HCT116 (cell line): ENCODE results near the gene CS. TPM values are rescaled to one million over a fixed set of nuclear protein-coding genes. Genes with fewer than 3 reads are reported as not detected.

Experiments
- ATAC-seq: fragments of 200-7000 bp; cut with Tn5 transposase; 2 replicates; pipeline ENCODE4 v1.9.1; 2020; ENCODE audit warnings: mild to moderate bottlenecking, moderate library complexity
- BruUV-seq: library from RNA; stranded (reverse); fragments of 400-500 nt; replicated peaks from 2 replicates; lab custom pipeline; 2021; lab: Mats Ljungman, UMichigan
- CTCF ChIA-PET: fragments of 300-600 bp; sonication (Branson Sonifier 250); formaldehyde crosslinking; loops from one replicate; lab custom pipeline; 2021; ENCODE audit warnings: antibody characterized with exemption; lab: Charles Lee
- POLR2A ChIA-PET: fragments of 300-600, 350-600 bp; sonication (Branson Sonifier 250); formaldehyde crosslinking; loops from one replicate; lab custom pipeline; 2021; ENCODE audit warnings: antibody characterized with exemption; lab: Charles Lee
- RAD21 ChIA-PET, 2 experiments: fragments of 300-600 bp; sonication (Branson Sonifier 250); formaldehyde crosslinking; loops; one replicate each; lab custom pipeline; 2023; ENCODE audit warnings: low total read pairs in 2 of 2; ENCODE audit not compliant: uncharacterized antibody in 2 of 2, unreplicated experiment in 2 of 2, low non-redundant PET in 1 of 2; lab: Charles Lee
- DNase-seq: peaks from one replicate; pipeline ENCODE4 v3.0.0-alpha.2; 2010; ENCODE audit warnings: low read depth, low spot score
- H2AFZ ChIP-seq: fragments of 200-600 bp; shearing (Covaris generic), sonication (generic); 2 replicates; pipeline ENCODE4 v1.6.1; 2017; ENCODE audit warnings: low read depth, mixed run types, mixed read lengths, antibody characterized with exemption, low read length; ENCODE audit not compliant: poor library complexity, severe bottlenecking
- H3K27ac ChIP-seq: 2 replicates; pipeline ENCODE4 v1.5.1; 2012; ENCODE audit warnings: low read depth, low read length
- H3K27me3 ChIP-seq: fragments of 200-600 bp; sonication (generic); 2 replicates; pipeline ENCODE4 v1.6.1; 2016; ENCODE audit warnings: mixed run types, low read length, mixed read lengths; ENCODE audit not compliant: insufficient read depth
- H3K36me3 ChIP-seq, 2 experiments: fragments of 200-500 bp in 1 of 2; fragments of 200-600 bp in 1 of 2; sonication (Bioruptor generic) in 1 of 2; sonication (generic) in 1 of 2; 2 replicates each; pipeline versions ENCODE4 v1.5.1 to v1.6.1; 2014 to 2016; ENCODE audit warnings: low read length in 2 of 2, inconsistent platforms in 1 of 2, mixed read lengths in 1 of 2, mixed run types in 1 of 2; ENCODE audit not compliant: insufficient read depth in 2 of 2, control insufficient read depth in 1 of 2
- H3K4me1 ChIP-seq, 2 experiments: fragments of 200-600 bp in 1 of 2; sonication (generic) in 1 of 2; 2 replicates each; pipeline versions ENCODE4 v1.5.1 to v1.6.1; 2012 to 2017; ENCODE audit warnings: low read length in 2 of 2, inconsistent platforms in 1 of 2, mild to moderate bottlenecking in 1 of 2, mixed read lengths in 1 of 2, mixed run types in 1 of 2, moderate library complexity in 1 of 2; ENCODE audit not compliant: insufficient read depth in 2 of 2, control insufficient read depth in 1 of 2
- H3K4me2 ChIP-seq: fragments of 200-600 bp; sonication (generic); 2 replicates; pipeline ENCODE4 v1.6.1; 2017; ENCODE audit warnings: mixed run types, low read length, mixed read lengths
- H3K4me3 ChIP-seq, 2 experiments: fragments of 200-600 bp in 1 of 2; sonication (generic) in 1 of 2; replicated peaks in 1 of 2; 2 replicates each; pipeline ENCODE4 v1.5.1; 2011 to 2016; ENCODE audit warnings: low read length in 2 of 2, control low read depth in 1 of 2, low read depth in 1 of 2, mild to moderate bottlenecking in 1 of 2, mixed read lengths in 1 of 2, mixed run types in 1 of 2
- H3K79me2 ChIP-seq: fragments of 200-600 bp; sonication (generic); 2 replicates; pipeline ENCODE4 v1.6.1; 2017; ENCODE audit warnings: mild to moderate bottlenecking, mixed run types, low read length, moderate library complexity, mixed read lengths; ENCODE audit not compliant: insufficient read depth
- H3K9ac ChIP-seq: fragments of 200-600 bp; sonication (generic); 2 replicates; pipeline ENCODE4 v1.6.1; 2016; ENCODE audit warnings: low read length, mixed read lengths
- H3K9me2 ChIP-seq: fragments of 200-600 bp; sonication (generic), shearing (Covaris generic); 2 replicates; pipeline ENCODE4 v1.6.1; 2017; ENCODE audit warnings: mixed run types, mild to moderate bottlenecking, moderate library complexity; ENCODE audit not compliant: insufficient read depth
- H3K9me3 ChIP-seq, 2 experiments: fragments of 200-500 bp in 1 of 2; fragments of 200-600 bp in 1 of 2; sonication (Bioruptor generic) in 1 of 2; sonication (generic) in 1 of 2; 2 replicates each; pipeline ENCODE4 v1.6.1; 2014 to 2017; ENCODE audit warnings: low read length in 2 of 2, mixed read lengths in 2 of 2, inconsistent platforms in 1 of 2, low read depth in 1 of 2, mild to moderate bottlenecking in 1 of 2, mixed run types in 1 of 2, moderate library complexity in 1 of 2; ENCODE audit not compliant: control insufficient read depth in 1 of 2, insufficient read depth in 1 of 2
- H4K20me1 ChIP-seq: fragments of 200-600 bp; sonication (generic), shearing (Covaris generic); 2 replicates; pipeline ENCODE4 v1.6.1; 2017; ENCODE audit warnings: mixed run types, mild to moderate bottlenecking, moderate library complexity; ENCODE audit not compliant: insufficient read depth
- EGR1 ChIP-seq: IDR thresholded peaks from 2 replicates; pipeline ENCODE4 v1.6.1; 2012; ENCODE audit warnings: low read depth
- EZH2phosphoT487 ChIP-seq: fragments of 200-600 bp; IDR thresholded peaks from 2 replicates; pipeline ENCODE4 v1.6.1; 2018; ENCODE audit warnings: antibody characterized with exemption, borderline replicate concordance
- POLR2AphosphoS5 ChIP-seq: IDR thresholded peaks from 2 replicates; pipeline ENCODE4 v1.6.1; 2011; ENCODE audit warnings: mild to moderate bottlenecking, low read depth, low read length, moderate library complexity
- RAD21 ChIP-seq: IDR thresholded peaks from 2 replicates; pipeline ENCODE4 v1.6.1; 2012; ENCODE audit warnings: low read depth, mild to moderate bottlenecking
- SIN3A ChIP-seq: IDR thresholded peaks from 2 replicates; pipeline ENCODE4 v1.6.1; 2012; ENCODE audit warnings: low read depth
- intact Hi-C: fragments of 100-400 bp; cut with micrococcal nuclease; formaldehyde crosslinking; loops from 2 replicates; pipeline ENCODE4 v1.10.0; 2022
- total RNA-seq: library from RNA; stranded (reverse); gene quantifications from one replicate; pipeline ENCODE4 v1.2.1, GENCODE V29; 2021; ENCODE audit not compliant: unreplicated experiment
- TF ChIP-seq, protein P1 (sequence below): IDR thresholded peaks from 2 replicates; pipeline ENCODE4 v1.6.1; 2012

CS gene
- total RNA-seq, 1 experiment from 2014 or later, result 270 TPM

- peak; percentile 54; the same call in 1 of the 2 replicates for TF ChIP-seq SIN3A
These were observed 15.7 kb upstream of the CS start, which contains the start of gene CNPY2 (continued) for GRCh38 chr12:56315622-56316473.

DNA sequence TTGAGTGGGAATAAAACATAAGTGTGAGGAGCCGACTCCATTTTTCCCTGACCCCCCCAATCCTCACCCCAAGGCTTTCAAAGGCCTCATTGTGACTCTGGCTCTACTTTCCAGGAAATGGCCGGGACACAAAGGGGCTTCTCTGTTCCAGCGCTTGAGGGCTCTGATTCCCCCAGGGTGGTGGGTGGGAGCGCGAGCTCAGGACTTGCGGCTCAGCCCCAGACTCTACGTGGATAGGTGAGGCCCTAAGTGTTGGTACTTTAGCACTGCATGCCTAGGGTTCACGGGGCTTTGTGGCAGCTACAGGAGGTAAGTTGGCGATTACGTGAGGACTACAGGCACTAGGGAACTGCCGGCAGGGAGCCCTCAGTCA lies 15.1 kb upstream of the CS start:
- Histone ChIP-seq H3K4me2 (peak overlapping the region; percentile 95), H3K9me3 (no peaks in the 10 kb centered on the region), H3K27ac (peak overlapping the region; percentile 79), H3K4me3 (peak overlapping the region; percentile 95 to 99), H3K79me2 (peaks cover 23% of the 10 kb centered on the region), H3K36me3 (peaks cover 7 to 13% of the 10 kb centered on the region in 2 experiments; a peak in 3 of 4 replicates)
- no peak for DNase-seq
- BruUV-seq, result TSS peak; percentile 78
- ATAC-seq, result peak; percentile 1
- RAD21 ChIA-PET, result interaction anchor here in 1 of 2 experiments (0.9 kb wide), 1 partner anchor 45 kb away, joined by 3 read pairs; the partner anchor contains the start of gene STAT2
- intact Hi-C loops, result loop anchor here (5.0 kb wide), 1 partner anchor 147 kb away; no protein-coding TSS in a partner anchor
- TF ChIP-seq, protein P1, sequence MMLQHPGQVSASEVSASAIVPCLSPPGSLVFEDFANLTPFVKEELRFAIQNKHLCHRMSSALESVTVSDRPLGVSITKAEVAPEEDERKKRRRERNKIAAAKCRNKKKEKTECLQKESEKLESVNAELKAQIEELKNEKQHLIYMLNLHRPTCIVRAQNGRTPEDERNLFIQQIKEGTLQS, result no peak
- TF ChIP-seq RAD21, result no peak
- no peak for TF ChIP-seq EZH2phosphoT487
- TF ChIP-seq EGR1, result no peak
- TF ChIP-seq POLR2AphosphoS5, result no peak
- TF ChIP-seq, all 23 proteins: peak for 0
- CTCF ChIA-PET, result interaction anchor here (0.6 to 2.7 kb wide), 6 partner anchors 18 to 149 kb away, joined by 3 to 17 read pairs (median 5); partner anchors contain the start of genes PAN2 and STAT2
- Histone ChIP-seq H3K9me2 (no peaks in the 10 kb centered on the region), H3K9ac (peak overlapping the region; percentile 97), H4K20me1 (no peaks in the 10 kb centered on the region), H2AFZ (no peak overlapping the region), H3K27me3 (no peaks in the 10 kb centered on the region), H3K4me1 (peaks cover 6 to 16% of the 10 kb centered on the region in 2 experiments; a peak in 3 of 4 replicates)
- POLR2A ChIA-PET, result interaction anchor here (0.9 to 1.7 kb wide), 7 partner anchors 17 to 149 kb away, joined by 3 to 15 read pairs (median 4); partner anchors contain the start of genes PAN2, RNF41 and STAT2
